Activated naive CD4-positive, alpha-beta T cell treated with anti-CD3 and anti-CD28 coated beads for 36 hours (primary cell): ENCODE measurements around the gene DCLK3. TPM values are rescaled to one million over a fixed set of nuclear protein-coding genes. Genes with fewer than 3 reads are reported as not detected.

Experiments
- CTCF ChIA-PET: fragments of 350-600 bp; sonication (Branson Sonifier 250); formaldehyde crosslinking; loops from one replicate; lab custom pipeline; 2021; ENCODE audit warnings: antibody characterized with exemption; lab: Charles Lee
- DNase-seq: peaks from one replicate; pipeline ENCODE4 v3.0.0-alpha.2; 2020
- H3K27ac Mint-ChIP-seq: one replicate; pipeline ENCODE4 v1.8.0; 2021; ENCODE audit warnings: mild to moderate bottlenecking, mixed read lengths
- H3K27me3 Mint-ChIP-seq: one replicate; pipeline ENCODE4 v1.8.0; 2021; ENCODE audit warnings: low read depth, mixed read lengths
- H3K36me3 Mint-ChIP-seq: one replicate; pipeline ENCODE4 v1.8.0; 2021; ENCODE audit warnings: low read depth, mixed read lengths
- H3K4me1 Mint-ChIP-seq: one replicate; pipeline ENCODE4 v1.8.0; 2021; ENCODE audit warnings: low read depth, mixed read lengths
- H3K4me3 Mint-ChIP-seq: one replicate; pipeline ENCODE4 v1.8.0; 2021; ENCODE audit warnings: mild to moderate bottlenecking, moderate library complexity, mixed read lengths
- H3K9me3 Mint-ChIP-seq: one replicate; pipeline ENCODE4 v1.8.0; 2021; ENCODE audit warnings: mixed read lengths
- intact Hi-C: fragments of 100-400 bp; cut with micrococcal nuclease; formaldehyde crosslinking; loops from one replicate; pipeline ENCODE4 v1.15.1; 2023
- total RNA-seq, 2 experiments: library from RNA; stranded (reverse); gene quantifications; one replicate each; pipeline ENCODE4 v1.2.3, GENCODE V29; 2021

Gene DCLK3
- total RNA-seq, 2 experiments from 2014 or later = not detected

DNA sequence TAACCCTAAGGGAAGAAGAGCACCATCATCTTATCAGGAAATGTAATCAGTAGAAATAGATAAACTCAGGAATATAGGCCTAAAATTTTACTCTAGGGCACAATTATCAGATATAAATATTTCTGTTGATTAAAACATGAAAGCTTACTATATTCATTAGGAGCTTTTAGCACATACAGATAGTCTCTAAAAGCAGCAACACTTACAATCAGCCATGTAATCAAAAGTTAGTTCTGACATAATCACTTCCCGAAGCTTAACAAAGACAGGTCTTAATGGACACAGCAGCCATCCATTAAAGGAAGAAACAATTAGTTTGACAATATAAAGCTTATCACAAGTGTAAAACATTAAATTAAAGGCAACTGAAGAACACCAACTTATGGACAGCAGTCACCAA, 30.6 kb downstream of the DCLK3 start:
- H3K9me3 Mint-ChIP-seq = no peaks in the 10 kb centered on the region
- no peak overlapping the region for H3K27ac Mint-ChIP-seq
- no peak for DNase-seq
- CTCF ChIA-PET = interaction anchor here (0.7 to 3.3 kb wide), 3 partner anchors 37 to 225 kb away, joined by 3 to 19 read pairs (median 7); no protein-coding TSS in a partner anchor
- H3K4me1 Mint-ChIP-seq = no peaks in the 10 kb centered on the region
- H3K36me3 Mint-ChIP-seq = no peaks in the 10 kb centered on the region
- H3K4me3 Mint-ChIP-seq = no peak overlapping the region
- peaks cover 3% of the 10 kb centered on the region for H3K27me3 Mint-ChIP-seq
- intact Hi-C loops = no loop called here

DNA sequence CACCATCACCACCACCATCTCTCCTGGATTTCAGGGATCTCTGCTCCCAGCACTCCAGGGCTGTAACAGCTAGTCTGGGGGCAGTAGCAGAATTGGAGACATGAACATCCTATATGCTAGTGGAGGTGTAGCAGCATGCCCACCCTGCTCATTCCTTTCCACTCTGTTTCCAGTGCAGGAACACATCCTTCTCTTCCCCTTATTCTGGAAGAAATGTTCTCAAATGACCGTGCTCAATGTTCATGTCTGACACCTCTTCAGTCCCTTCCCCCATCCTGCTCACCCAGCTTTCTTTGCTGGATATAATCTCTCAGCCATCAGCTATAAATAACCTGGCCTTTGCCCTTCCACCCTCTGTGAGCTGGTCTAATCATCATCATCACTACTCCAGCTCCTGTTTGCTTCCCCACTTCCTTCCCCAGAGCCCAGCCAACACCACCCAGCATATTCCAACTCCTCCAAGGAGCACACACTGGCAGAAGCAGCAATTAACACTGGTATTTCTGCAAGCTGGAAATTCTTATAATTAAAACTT, 31.1 kb downstream of the DCLK3 start:
- Mint-ChIP-seq H3K36me3 (no peaks in the 10 kb centered on the region), H3K27ac (no peak overlapping the region), H3K4me3 (no peak overlapping the region), H3K4me1 (no peaks in the 10 kb centered on the region), H3K27me3 (peaks cover 3% of the 10 kb centered on the region), H3K9me3 (no peaks in the 10 kb centered on the region)
- intact Hi-C loops = no loop called here
- CTCF ChIA-PET = interaction anchor here (0.7 to 3.3 kb wide), 2 partner anchors 36 to 226 kb away, joined by 3 to 19 read pairs; no protein-coding TSS in a partner anchor
- no peak for DNase-seq

DNA sequence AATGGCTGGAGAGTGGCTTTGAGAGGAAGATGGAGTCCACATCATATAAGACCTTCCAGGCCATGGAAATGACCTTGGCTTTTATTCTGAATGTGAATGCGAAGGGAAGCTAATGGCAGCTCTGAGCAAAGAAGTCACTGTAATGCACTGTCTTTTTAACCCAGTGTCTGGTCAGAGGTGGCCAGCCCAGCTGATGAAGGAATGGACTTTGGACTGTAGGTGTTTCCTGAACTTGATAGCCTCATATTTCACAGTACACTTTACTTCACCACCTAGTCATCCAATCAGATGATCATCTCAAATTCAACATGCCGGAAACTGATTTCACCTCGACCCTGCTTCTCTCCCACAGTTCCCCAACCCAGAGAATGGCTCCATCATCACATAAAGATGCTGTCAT, 33.4 kb downstream of the DCLK3 start:
- Mint-ChIP-seq H3K27ac (no peak overlapping the region), H3K27me3 (peaks cover 7% of the 10 kb centered on the region), H3K36me3 (no peaks in the 10 kb centered on the region), H3K4me1 (no peaks in the 10 kb centered on the region), H3K9me3 (no peaks in the 10 kb centered on the region), H3K4me3 (no peak overlapping the region)
- CTCF ChIA-PET = interaction anchor here (0.7 to 1.4 kb wide), 2 partner anchors 139 to 227 kb away, joined by 3 to 6 read pairs; no protein-coding TSS in a partner anchor
- DNase-seq = no peak
- intact Hi-C loops = no loop called here

GRCh38 chr3:36729204-36730056, 34.9 kb downstream of the DCLK3 start:
- DNase-seq = no peak
- H3K36me3 Mint-ChIP-seq = no peaks in the 10 kb centered on the region
- CTCF ChIA-PET = interaction anchor here (0.6 to 3.9 kb wide), 6 partner anchors 23 to 490 kb away, joined by 3 to 29 read pairs (median 6); no protein-coding TSS in a partner anchor

DNA sequence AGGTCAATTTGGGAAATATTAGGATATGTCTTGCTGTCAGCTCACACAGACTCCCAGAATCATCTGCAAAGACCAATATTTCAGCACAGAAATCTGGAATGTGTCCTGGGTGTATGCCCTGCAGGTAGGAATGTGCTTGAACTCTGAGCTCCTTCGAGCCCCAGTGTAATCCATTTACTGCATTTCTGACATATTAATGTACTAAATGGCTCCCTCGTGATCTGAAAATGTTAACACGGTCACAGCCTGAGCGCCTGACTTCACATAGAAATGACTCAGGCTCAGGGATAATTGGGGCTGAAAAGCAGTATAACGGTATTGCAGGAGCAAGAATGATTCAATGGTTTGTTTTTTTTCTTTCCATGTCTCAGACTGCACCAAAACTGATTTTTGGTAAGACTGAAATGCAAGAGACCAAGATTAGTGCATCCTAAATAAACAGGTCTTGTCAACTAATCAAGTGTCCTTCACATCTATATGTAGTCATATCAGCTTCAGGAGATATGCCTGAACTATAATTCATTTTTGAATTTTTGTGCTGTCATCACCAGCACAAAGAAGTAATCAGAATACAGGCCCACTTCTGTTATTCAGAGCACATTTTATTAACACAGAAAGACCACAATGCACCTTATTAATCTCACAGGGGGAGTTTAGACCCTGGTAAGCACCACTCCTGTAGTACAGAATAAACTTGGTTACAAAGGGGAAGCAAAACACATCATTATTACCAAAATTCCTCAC, 49.8 kb downstream of the DCLK3 start:
- Mint-ChIP-seq H3K27ac (no peak overlapping the region), H3K4me3 (no peak overlapping the region), H3K36me3 (no peaks in the 10 kb centered on the region), H3K9me3 (no peaks in the 10 kb centered on the region), H3K4me1 (no peaks in the 10 kb centered on the region), H3K27me3 (peaks cover 5% of the 10 kb centered on the region)
- DNase-seq = no peak
- intact Hi-C loops = no loop called here
- CTCF ChIA-PET = no interaction called here

More at GRCh38 chr3:36729204-36730056, 34.9 kb downstream of the DCLK3 start:
- Mint-ChIP-seq H3K4me1 (no peaks in the 10 kb centered on the region), H3K9me3 (no peaks in the 10 kb centered on the region), H3K27me3 (peaks cover 7% of the 10 kb centered on the region), H3K27ac (no peak overlapping the region), H3K4me3 (no peak overlapping the region)
- intact Hi-C loops = loop anchor here (1.0 kb wide), 4 partner anchors 114 to 484 kb away; no protein-coding TSS in a partner anchor

- H3K9me3 Mint-ChIP-seq = no peaks in the 10 kb centered on the region
- CTCF ChIA-PET = no interaction called here
- H3K27me3 Mint-ChIP-seq = peaks cover 3% of the 10 kb centered on the region
- no peak for DNase-seq
- H3K4me1 Mint-ChIP-seq = no peaks in the 10 kb centered on the region
- H3K4me3 Mint-ChIP-seq = no peak overlapping the region
- intact Hi-C loops = no loop called here
- no peaks in the 10 kb centered on the region for H3K36me3 Mint-ChIP-seq
- no peak overlapping the region for H3K27ac Mint-ChIP-seq
These were observed 50.4 kb downstream of the DCLK3 start for GRCh38 chr3:36713904-36714303.

DNA sequence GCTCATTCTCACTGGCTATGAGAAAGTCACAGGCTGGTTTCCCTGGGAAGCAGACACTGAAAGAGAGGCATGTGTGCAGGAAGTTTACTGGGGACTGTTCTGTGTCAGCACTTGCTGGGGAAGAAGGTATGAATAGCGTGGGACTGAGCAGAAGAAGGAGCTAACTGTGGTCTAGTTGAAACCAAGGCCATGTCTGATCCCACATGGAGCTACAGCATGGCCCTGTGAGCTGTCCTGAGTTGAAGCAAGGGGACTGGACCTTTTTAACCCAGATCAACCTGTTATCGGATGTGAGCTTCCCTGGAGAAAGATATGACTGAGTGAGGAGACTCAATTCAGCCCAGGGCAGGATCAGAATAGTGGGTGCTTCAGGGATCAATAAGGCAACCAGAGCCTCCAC, 53.7 kb downstream of the DCLK3 start:
- Mint-ChIP-seq H3K9me3 (no peaks in the 10 kb centered on the region), H3K27ac (no peak overlapping the region), H3K27me3 (peaks cover 3% of the 10 kb centered on the region), H3K4me3 (no peak overlapping the region), H3K4me1 (peaks cover 2% of the 10 kb centered on the region), H3K36me3 (no peaks in the 10 kb centered on the region)
- CTCF ChIA-PET = interaction anchor here (0.6 kb wide), 1 partner anchor 52 kb away, joined by 4 read pairs; no protein-coding TSS in a partner anchor
- intact Hi-C loops = no loop called here
- no peak for DNase-seq

- peaks cover 2% of the 10 kb centered on the region for H3K4me1 Mint-ChIP-seq
- H3K4me3 Mint-ChIP-seq = no peak overlapping the region
- H3K27me3 Mint-ChIP-seq = peaks cover 3% of the 10 kb centered on the region
- no peaks in the 10 kb centered on the region for H3K9me3 Mint-ChIP-seq
- H3K36me3 Mint-ChIP-seq = no peaks in the 10 kb centered on the region
- no peak overlapping the region for H3K27ac Mint-ChIP-seq
- CTCF ChIA-PET = interaction anchor here (0.6 to 0.7 kb wide), 2 partner anchors 53 to 108 kb away, joined by 3 to 4 read pairs; no protein-coding TSS in a partner anchor
- intact Hi-C loops = no loop called here
- DNase-seq = no peak
These were observed 54.5 kb downstream of the DCLK3 start for GRCh38 chr3:36709826-36710365.

DNA sequence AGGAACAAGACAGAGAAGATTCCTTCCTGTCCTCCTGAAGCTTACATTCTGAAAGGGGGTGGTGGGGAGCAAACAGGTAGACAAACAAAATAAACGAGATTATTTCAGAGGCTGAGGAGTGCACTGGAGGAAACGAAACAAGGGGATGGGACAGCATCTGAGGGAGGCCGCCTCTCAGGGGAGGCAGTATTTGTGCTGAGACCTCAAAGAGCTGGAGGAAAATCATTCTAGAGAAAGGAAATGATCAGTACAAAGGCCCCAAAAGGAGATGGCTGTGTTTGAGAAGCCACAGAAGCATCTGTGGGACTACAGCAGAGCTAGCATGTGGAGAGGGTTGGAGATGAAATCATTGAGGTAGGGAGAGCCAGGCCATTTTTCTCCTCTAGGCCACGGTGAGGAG, 55.1 kb downstream of the DCLK3 start:
- CTCF ChIA-PET = interaction anchor here (0.7 kb wide), 1 partner anchor 109 kb away, joined by 3 read pairs; no protein-coding TSS in a partner anchor
- intact Hi-C loops = no loop called here
- H3K4me3 Mint-ChIP-seq = no peak overlapping the region
- H3K36me3 Mint-ChIP-seq = no peaks in the 10 kb centered on the region
- no peaks in the 10 kb centered on the region for H3K9me3 Mint-ChIP-seq
- no peak overlapping the region for H3K27ac Mint-ChIP-seq
- peaks cover 3% of the 10 kb centered on the region for H3K27me3 Mint-ChIP-seq
- peaks cover 2% of the 10 kb centered on the region for H3K4me1 Mint-ChIP-seq
- DNase-seq = no peak

GRCh38 chr3:36707623-36708409, 56.5 kb downstream of the DCLK3 start:
- peaks cover 2% of the 10 kb centered on the region for H3K4me1 Mint-ChIP-seq
- H3K27ac Mint-ChIP-seq = no peak overlapping the region
- intact Hi-C loops = no loop called here
- H3K27me3 Mint-ChIP-seq = peaks cover 3% of the 10 kb centered on the region
- CTCF ChIA-PET = interaction anchor here (0.7 kb wide), 1 partner anchor 1731 kb away, joined by 4 read pairs; no protein-coding TSS in a partner anchor
- no peaks in the 10 kb centered on the region for H3K9me3 Mint-ChIP-seq
- H3K4me3 Mint-ChIP-seq = no peak overlapping the region
- DNase-seq = peak; percentile 11
- H3K36me3 Mint-ChIP-seq = no peaks in the 10 kb centered on the region

DNA sequence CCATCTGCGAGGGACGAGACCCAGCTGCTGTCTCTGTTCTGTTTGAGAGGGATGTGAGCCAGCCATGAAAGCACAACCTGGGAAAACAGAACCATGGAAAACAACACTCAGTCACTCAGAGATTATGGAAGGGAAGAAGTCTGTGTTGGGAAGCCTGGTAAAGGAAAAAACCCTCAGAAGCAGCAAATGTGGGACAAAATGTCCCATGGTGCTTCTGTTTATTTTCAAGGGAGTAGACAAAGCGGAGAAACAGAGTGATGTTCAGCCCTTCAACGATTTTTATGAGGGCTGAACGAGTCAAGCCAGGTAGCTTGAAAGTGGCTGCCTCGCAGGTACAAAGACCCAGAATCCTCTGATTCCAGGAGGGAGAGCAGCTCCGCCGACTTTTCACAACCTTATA, 59.3 kb downstream of the DCLK3 start:
- Mint-ChIP-seq H3K4me1 (peaks cover 2% of the 10 kb centered on the region), H3K4me3 (no peak overlapping the region), H3K27ac (no peak overlapping the region), H3K36me3 (no peaks in the 10 kb centered on the region), H3K9me3 (no peaks in the 10 kb centered on the region), H3K27me3 (no peaks in the 10 kb centered on the region)
- DNase-seq = no peak
- CTCF ChIA-PET = interaction anchor here (0.8 kb wide), 1 partner anchor 9 kb away, joined by 3 read pairs; no protein-coding TSS in a partner anchor
- intact Hi-C loops = no loop called here
